Measurements from ENCODE around the gene NBPF9. TPM values are rescaled to one million over a fixed set of nuclear protein-coding genes. Genes with fewer than 3 reads are reported as not detected.
"Not testable (repeated sequence)": the region's sequence is repeated elsewhere in the genome, so short reads cannot be mapped to it uniquely, and the experiment has no call there.

Gene NBPF9
- total RNA-seq, 1 donor from 2014 or later, result 21.0 TPM

DNA sequence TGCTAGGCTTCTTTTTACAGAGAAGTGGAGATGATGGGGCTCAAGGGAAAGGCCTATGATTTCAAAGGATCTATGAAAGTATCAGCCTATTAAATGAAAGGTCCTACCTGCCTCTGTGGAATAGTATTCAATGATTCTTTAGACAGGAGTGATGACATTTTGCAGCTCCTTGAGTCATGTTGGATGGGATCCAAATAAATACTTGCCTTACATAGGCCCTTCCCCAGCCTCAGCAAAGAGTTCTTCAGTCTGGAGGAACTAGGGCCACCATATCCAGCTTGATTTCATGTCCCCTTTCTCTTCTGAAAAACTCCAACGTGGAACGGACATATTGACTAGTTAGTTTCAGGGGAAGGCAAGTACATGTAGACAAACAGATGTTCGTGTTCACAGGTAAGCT lies 87.8 kb downstream of the NBPF9 start:
- not testable (repeated sequence) for DNase-seq (ENCODE audit: low read depth)

DNA sequence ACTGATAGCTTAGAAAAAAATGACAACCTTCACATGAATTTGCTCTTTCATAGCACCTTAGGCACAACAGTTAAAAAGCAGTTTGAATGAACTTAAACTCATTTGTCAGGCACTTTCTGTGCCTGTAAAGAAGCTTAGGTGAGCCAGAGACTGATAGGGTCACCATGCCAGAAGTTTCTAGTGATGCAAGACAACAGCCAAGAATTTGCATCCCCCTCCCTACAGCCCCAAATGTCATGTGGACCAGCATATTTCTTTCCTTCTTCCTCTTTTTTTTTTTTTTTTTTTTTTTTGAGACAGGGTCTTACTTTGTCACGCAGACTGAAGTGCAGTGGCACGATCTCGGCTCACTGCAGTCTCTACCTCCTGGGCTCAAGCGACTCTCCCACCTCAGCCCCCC lies 89.8 kb downstream of the NBPF9 start:
- not testable (repeated sequence) for DNase-seq (ENCODE audit: low read depth)

DNA sequence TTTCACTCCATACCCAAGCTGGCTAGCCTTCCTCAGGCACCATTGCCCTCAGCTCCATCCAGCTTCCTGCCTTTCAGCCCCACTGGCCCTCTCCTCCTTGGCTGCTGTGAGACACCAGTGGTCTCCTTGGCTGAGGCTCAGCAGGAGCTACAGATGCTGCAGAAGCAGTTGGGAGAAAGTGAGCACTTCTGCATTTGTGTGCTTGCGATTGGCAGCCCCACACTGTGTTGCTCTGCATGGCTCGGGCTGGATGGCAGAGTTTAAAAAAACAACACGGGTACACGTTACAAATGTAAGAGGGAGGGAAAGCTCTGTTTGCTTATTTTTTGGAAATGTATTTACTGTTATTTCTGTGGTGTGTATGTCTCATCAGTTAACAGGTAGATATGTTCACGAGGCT lies 90.8 kb downstream of the NBPF9 start:
- DNase-seq (ENCODE audit: low read depth), result not testable (repeated sequence)

DNA sequence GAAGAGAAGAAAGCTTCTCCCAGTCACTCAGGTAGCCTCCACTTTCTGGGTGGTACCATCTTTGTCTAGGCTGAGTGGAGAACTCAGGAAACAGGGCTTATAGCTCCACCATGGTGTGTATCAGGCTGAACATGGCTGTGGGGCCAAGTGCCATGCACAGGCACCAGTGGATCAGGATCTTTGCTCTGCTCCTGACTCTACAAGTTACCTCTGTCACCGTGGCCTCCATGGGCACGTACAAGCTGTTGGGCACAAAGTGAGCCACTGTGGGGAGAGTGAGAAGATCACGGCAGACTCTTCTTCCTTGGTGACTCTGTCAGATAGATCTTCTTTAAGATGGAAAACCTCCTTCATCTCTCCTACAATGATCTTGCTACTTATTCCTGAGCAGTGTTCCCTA lies 93.6 kb downstream of the NBPF9 start:
- DNase-seq (ENCODE audit: low read depth), result not testable (repeated sequence)

DNA sequence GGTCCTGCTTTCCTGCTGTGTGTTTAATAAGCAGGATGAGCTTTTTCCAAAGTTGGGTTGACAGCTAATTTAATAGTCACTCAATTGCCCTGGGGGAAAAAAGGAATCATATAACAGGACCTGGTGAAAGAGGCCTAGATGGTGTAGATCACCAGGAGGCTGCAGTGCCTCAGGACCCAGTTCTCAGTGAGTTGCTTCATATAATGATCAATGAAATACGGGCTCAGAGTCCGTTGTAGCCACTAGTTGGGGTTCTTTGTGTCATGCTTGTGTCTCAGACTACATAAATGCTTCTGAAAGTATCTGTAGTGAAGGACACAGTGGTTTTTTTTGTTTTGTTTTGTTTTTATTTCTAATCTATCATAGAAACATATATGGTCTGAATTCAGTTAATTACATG lies 94.6 kb downstream of the NBPF9 start:
- DNase-seq (ENCODE audit: low read depth), result not testable (repeated sequence)

DNA sequence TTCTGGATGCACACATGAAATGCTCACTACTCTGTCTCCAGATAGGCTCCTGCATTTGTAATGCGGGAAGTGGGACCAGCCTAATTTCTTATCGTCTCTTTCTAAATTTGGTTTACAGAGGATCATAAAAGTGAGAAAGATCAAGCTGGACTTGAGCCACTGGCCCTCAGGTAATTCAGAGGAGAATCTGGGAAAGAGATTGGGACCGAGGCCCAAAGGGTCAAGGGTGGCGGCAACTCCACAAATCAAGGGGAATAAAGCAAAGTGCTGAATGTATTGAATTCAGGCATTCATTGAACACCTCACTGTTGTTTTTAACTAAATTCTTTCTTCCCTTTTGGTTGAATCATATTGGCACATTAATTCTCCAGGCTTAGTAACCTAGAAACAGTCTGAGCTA lies 95.0 kb downstream of the NBPF9 start:
- not testable (repeated sequence) for DNase-seq (ENCODE audit: low read depth)
